ENCODE results near the gene UTP25. TPM values are rescaled to one million over a fixed set of nuclear protein-coding genes. Genes with fewer than 3 reads are reported as not detected.
"Not testable (repeated sequence)": the region's sequence is repeated elsewhere in the genome, so short reads cannot be mapped to it uniquely, and the experiment has no call there.

UTP25 gene
- total RNA-seq, 1 experiment from 2014 or later, result 15.9 TPM

DNA sequence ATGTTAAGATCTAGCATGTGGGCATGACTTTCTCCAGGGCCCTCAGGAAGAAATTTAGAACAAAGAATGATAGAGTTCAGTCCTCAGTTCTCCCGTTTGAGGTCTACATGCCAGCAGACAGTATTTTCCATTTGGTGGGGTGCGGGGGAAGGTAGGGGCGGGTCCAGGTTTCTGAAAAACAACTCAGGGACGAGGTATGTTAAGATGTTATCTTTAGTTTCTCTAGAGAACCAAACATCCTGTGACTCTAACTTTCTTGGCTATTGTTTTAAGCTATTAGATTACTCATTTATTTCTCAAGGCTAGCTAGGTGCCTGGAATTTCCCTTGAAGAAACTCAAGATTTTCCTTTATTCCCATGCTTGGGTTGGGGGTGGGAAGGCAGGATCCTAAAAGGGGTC is 67.9 kb downstream of the UTP25 start:
- DNase-seq (ENCODE audit: low spot score), result peak; percentile 93

- peak; percentile 63 for DNase-seq (ENCODE audit: low spot score)
These were observed 68.6 kb downstream of the UTP25 start for GRCh38 chr1:209896346-209896745.

DNA sequence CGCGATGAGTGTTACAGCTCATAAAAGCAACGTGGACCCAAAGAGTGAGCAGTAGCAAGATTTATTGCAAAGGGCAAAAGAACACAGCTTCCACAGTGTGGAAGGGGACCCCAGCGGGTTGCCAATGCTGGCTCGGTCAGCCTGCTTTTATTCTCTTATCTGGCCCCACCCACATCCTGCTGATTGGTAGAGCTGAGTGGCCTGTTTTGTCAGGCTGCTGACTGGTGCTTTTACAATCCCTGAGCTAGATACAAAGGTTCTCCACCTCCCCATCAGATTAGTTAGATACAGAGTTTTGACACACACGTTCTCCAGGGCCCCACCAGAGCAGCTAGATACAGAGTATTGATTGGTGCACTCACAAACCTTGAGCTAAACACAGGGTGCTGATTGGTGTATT is 70.5 kb downstream of the UTP25 start:
- DNase-seq (ENCODE audit: low spot score), result peak; percentile 0

DNA sequence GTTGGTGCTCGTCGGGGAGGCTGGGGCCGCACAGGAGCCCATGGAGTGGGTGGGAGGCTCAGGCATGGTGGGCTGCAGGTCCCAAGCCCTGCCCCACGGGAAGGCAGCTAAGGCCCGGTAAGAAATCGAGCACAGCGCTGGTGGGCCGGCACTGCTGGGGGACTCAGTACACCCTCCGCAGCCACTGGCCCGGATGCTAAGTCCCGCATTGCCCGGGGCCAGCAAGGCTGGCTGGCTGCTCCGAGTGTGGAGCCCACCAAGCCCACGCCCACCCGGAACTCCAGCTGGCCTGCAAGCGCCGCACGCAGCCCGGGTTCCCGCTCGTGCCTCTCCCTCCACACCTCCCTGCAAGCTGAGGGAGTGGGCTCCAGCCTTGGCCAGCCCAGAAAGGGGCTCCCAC is 71.1 kb downstream of the UTP25 start:
- not testable (repeated sequence) for DNase-seq (ENCODE audit: low spot score)

DNA sequence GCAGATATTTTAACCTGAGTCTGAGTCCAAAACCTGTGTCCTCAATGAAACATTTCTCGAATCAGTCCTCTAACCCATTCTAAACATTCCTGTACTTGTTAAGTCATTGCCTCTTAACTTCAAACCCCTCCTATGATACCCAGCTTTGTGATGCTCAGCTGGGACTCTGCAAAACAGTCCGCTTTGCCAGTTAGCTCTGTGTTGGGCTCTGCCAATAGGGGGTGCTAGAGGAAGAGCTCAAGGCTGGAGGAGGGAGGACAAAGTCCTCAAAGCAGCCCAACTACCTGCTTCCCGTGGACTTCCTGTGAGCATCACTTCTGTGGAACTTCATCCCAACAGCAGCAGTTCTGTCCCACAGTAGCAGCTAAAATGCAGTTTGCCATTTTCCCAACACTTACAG is 72.2 kb downstream of the UTP25 start:
- peak; percentile 67 for DNase-seq (ENCODE audit: low spot score)

GRCh38 chr1:209900734-209901133 is 73.0 kb downstream of the UTP25 start:
- DNase-seq (ENCODE audit: low spot score), result peak; percentile 96

- no peak for DNase-seq (ENCODE audit: low spot score)
These were observed 73.4 kb downstream of the UTP25 start for GRCh38 chr1:209901211-209901610.

DNA sequence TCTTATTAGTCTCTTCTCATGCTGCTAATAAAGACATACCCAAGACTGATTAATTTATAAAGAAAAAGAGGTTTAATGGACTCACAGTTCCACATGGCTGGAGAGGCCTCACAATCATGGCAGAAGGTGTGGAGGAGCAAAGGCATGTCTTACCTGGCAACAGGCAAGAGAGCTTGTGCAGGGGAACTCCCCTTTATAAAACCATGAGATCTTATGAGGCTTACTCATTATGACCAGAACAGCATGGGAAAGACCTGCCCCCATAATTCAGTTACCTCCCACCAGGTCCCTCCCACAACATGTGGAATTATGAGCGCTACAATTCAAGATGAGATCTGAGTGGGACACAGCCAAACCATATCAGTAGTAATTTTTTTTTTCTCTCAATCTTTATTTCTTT is 77.0 kb downstream of the UTP25 start:
- DNase-seq (ENCODE audit: low spot score), result not testable (repeated sequence)

Other genes with a start within 250 kb of the UTP25 start
- not detected in 2 replicates for gene CAMK1G, start 244.3 kb upstream of the UTP25 start, total RNA-seq (2014; rRNA removed; shearing (Covaris generic))
- 7.0 and 13.7 TPM in 2 replicates for gene LAMB3, start 175.5 kb upstream of the UTP25 start, total RNA-seq (2014; rRNA removed; shearing (Covaris generic))
- gene G0S2, start 152.6 kb upstream of the UTP25 start, total RNA-seq (2014; rRNA removed; shearing (Covaris generic)), result not detected in 2 replicates
- 0.69 and 1.5 TPM in 2 replicates for gene HSD11B1, start 123.1 kb upstream of the UTP25 start, total RNA-seq (2014; rRNA removed; shearing (Covaris generic))
- not detected in 2 replicates for gene TRAF3IP3, start 71.9 kb upstream of the UTP25 start, total RNA-seq (2014; rRNA removed; shearing (Covaris generic))
- gene C1orf74, start 43.4 kb upstream of the UTP25 start, total RNA-seq (2014; rRNA removed; shearing (Covaris generic)), result 5.0 and 6.6 TPM in 2 replicates
- gene IRF6, start 21.8 kb upstream of the UTP25 start, total RNA-seq (2014; rRNA removed; shearing (Covaris generic)), result 0.02 TPM in 1 of 2 replicates, not detected in the other
- 11.7 and 11.8 TPM in 2 replicates for gene SYT14, start 110.2 kb downstream of the UTP25 start, total RNA-seq (2014; rRNA removed; shearing (Covaris generic))

Measured in A172 (cell line).